NCI-H2227 (cell line): ENCODE data around the gene LCNL1.

Source experiments
- DNase-seq: peaks from one replicate; lab custom pipeline; 2025; ENCODE audit not compliant: unreplicated experiment; lab: John Stamatoyannopoulos, UW

The LCNL1 gene

DNA sequence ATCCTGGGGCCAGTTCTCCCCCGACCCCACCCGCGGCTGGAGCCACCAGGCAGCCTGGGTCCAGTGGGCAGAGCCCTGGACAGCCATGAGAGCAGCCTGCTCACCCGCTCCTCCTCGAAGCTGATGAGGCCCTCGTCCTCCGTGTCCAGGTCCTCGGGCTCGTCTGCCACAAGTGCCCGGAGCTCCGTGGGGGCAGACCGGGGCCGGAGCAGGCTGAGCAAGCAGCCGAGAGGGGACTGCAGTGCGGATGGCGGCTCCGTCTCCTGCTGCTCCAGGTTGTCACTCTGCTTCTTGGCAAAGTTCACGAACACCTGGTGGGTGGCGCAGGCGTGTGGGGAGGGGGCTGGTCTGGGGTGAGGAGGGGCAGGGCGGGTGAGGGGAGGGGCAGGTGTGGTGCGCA is 25.5 kb downstream of the LCNL1 start:
- DNase-seq: no peak

DNA sequence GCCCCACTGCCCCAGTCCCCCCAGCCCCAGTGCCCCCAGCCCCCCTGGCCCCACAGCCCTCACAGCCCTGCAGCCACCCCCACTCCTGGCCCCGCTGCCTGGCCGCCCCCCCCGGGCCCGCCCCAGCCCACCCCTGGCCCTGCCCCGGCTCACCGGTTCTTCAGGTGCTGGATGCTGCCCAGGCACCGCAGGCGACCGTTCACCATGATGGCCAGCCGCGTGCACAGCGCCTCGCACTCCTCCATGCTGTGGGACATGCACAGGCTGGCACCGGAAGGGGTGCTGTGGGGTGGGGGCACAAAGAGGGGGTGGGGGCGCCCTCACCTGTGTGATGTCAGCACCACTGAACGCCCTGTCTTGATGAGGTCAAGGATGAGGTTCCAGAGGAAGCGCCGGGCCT is 26.4 kb downstream of the LCNL1 start:
- DNase-seq: no peak

GRCh38 chr9:137009938-137010732 is 27.3 kb downstream of the LCNL1 start:
- no peak for DNase-seq

DNA sequence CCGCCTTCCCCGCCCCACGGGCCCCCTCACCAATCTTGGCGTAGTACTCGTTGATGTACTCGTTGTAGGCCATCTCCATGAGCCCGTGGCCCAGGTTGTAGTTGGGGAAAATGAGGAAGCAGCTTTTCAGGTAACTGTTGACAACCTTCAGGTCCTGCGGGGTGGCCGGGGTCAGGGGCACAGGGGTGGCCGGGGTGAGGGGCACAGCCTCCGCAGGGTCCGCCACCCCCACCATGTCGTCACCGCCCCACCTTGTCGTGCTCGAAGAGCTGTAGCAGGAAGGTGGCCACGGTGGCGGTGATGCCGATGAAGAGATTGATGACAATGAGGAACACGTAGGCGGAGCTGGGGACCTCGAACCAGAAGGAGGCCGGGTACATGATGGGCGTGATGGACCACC is 28.4 kb downstream of the LCNL1 start:
- DNase-seq: no peak

DNA sequence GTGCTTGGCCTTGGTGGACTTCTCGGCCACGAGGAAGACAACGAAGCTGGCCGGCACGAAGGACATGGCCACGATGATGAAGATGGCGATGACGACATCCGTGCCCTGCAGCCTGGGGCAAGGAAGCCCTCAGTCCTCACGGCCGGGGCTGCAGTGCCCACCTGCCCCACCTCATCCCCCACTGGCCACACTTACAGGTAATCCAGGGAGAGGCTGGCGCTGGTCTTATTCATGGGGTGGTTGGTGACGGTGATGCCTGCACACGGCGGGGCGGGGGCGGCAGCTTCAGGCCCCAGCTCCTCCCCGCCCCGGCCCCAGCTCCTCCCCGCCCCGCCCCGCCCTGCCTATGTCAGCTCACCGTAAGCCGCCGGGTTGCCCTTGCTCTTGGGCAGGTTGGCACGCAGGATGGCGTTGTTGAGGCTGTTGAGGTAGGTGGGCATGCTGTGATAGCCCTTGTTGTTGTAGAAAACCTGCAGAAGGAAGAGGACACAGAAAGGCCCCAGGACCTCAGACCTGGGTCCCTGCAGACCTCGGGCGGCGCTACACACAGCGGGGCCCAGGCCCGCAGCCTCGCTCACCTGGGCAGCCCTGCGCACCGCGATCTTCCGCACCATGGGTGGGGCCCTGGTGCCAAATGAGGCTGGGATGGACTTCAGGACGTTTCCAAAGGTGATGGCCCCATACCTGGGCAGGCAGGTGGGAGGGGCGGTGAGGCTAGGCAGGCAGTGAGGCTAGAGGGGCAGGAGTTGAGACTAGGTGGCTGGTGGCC is 29.3 kb downstream of the LCNL1 start:
- DNase-seq: no peak

- DNase-seq: no peak
These were observed 30.1 kb downstream of the LCNL1 start for GRCh38 chr9:137012694-137013570.

DNA sequence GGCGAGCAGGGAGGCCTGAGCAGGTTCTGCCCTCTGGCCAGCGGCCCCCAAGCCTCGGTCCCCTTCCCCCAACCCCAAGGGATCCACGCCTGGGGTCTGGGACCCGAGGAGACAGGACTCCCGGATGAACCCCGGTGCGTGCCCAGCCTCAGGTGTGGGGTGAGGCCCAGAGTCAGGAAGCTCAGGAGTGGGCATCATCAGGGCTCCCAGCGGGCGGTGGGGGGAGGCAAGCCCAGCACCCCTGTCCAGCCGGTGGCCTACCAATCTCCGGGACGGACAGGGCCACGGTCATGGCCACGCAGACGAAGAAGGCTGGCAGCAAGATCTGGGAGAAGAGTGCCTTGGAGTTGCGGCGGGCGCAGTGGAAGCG is 30.8 kb downstream of the LCNL1 start:
- DNase-seq: no peak

DNA sequence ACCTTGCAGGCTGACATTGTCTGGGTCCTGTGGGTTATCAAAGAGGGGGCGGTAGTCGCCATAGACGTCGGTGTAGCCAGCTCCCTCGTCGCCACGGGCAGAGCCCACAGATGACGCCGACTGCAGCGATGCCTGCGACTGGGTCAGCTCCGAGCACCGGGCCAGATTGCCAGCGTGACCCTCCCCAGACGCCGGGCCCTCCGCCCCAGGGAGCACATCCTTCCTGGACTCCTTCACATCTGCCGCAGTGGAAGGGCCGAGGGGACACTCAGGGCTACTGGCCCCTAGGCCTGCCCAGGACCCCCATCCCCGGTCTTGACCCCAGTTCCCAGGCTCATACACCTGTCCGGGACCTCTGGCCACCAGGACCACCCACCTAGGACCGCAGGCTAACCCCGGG is 31.4 kb downstream of the LCNL1 start:
- DNase-seq: no peak

DNA sequence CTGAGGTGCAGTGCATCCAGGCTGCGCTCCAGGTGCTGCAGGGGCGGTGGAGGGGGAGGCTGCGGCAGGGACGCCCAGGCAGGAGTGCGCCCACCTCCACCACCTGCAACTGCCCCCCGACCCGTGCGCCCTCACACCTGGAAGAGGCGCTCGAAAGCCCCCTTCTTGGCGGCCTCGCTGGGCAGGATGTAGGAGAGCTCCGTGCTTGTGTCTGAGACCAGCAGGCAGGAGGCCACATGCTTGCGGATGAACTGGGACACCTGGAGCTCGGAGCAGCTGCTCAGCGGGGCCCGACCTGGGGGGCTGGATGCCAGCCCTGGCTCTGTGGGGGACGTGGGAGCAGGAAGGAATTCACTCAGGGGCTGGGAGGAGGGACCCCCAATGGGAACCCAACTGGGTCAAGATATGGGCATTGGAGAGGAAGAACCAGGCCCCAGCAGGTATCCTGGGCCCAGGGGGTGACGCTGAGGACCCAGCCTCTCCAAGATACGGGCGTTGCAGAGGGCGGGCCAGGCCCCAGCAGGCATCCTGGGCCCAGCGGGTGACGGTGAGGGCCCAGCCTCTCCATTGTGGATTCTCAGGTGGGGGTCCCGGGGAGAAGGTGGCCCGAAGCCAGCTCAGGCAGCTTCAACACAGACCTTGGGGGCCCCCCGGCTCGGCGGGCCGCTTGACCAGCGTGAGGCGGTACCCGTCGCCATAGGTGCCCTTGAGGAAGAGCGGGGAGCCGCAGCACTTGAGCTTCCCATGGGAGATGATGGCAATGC is 32.2 kb downstream of the LCNL1 start:
- no peak for DNase-seq

- DNase-seq: no peak
These were observed 32.7 kb downstream of the LCNL1 start for GRCh38 chr9:137015540-137015930.

DNA sequence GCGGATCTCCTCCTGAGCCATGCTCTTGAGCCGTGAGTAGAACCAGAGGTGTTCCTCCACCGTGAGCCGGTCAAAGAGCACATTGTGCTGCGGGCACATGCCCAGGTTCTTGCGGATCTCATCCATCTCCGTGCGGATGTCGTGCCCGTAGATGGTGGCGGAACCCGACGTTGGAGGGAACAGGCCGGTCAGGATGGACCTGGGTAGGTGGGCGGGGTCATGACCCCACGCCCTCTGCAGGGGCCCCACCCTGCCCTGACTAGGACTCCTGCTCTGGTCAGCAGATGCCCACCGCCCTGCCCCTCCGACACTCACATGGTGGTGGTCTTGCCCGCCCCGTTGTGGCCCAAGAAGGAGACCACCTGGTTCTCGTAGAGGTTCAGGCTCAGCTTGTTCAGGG is 33.2 kb downstream of the LCNL1 start:
- DNase-seq: no peak

- DNase-seq: no peak
These were observed 33.6 kb downstream of the LCNL1 start for GRCh38 chr9:137016436-137016835.

DNA sequence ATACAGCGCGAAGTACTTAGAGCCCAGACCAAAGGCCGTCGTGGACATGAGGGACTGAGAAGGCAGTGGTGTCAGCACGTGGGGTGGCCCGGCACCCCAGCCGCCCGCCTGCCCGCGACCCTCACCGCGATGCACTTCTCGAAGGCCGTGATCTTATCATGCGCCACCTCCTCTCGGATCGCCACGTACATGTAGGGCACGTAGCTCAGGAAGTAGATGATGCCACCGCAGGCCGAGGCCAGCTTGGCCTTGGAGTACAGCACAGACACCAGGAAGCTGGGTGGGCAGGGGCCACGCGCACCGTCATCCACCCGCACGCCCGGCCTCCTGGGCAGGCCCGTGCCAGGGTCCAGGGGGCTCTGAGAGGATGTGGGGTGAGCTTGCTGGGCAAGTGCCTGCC is 34.3 kb downstream of the LCNL1 start:
- no peak for DNase-seq

GRCh38 chr9:137017791-137018497 is 35.2 kb downstream of the LCNL1 start:
- no peak for DNase-seq

- DNase-seq: no peak
These were observed 36.2 kb downstream of the LCNL1 start for GRCh38 chr9:137018761-137019559.

GRCh38 chr9:137019891-137020683 is 37.3 kb downstream of the LCNL1 start:
- DNase-seq: no peak

DNA sequence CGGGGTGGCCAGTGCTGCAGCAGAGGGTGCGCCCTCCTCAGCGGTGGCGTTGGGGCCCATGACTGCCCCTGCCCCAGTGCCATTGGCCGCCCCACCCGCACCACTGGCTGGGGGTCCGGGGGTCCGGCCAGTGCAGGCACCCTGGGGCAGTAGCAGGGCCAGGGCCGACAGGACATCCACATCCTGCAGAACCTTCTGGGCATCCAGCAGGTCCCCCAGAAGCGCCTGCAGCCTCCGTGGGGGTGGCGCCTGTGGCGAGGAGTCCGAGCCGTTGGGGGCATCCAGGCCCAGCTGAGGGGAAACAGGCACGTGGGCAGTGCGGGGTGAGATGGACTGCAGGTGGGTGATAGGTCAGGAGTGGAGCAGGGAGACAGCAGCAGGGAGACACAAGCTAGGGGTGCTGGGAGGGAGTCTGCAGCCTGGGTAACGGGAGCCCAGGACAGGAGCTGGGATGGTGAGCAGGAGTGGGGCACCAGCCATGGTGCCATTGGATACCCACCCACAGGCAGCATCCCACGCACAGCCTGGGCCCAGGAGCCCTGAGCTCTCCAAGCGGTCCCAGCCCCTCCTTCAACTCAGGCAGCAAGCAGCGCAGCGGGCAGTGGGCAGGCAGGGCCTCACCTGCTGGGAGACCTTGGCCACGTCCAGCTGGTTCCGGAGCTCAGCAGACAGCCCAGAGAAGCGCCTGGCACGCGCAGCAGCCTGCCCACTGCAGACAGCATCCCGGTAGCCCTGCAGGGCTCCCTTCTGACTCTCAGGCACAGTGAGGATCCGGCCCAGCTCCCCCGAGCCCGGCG is 38.2 kb downstream of the LCNL1 start:
- no peak for DNase-seq

DNA sequence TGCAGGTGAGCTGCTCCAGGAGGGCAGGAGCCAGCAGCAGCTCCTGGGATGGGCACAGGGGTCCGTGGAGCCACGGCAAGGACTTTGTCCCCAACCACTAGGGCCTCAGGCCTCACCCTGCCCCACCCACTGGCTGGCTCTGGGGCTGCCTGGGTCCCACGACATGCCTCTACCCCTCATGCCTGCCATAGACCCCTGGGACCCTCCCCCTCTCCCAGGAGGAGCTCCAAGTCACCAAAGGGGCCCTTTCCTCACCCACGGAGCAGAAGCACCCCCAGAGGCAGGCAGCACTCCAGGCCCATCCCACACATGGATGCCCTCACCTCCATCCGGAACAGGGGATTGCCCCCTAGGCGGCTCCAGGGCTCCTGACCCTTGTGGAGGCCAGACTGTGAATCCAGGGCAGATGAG is 38.8 kb downstream of the LCNL1 start:
- DNase-seq: no peak
